ENCODE data around the gene TBC1D24. TPM values are rescaled to one million over a fixed set of nuclear protein-coding genes. Genes with fewer than 3 reads are reported as not detected.
A peak's percentile ranks its signal among the peaks of the same experiment; 100 is the strongest.

The TBC1D24 gene
- total and polyA plus RNA-seq, 9 of the 15 experiments (the other 6 are each of a cell fraction or from before 2014, with no cell fraction given): 1.7 to 22.6 (median 7.2) TPM

DNA sequence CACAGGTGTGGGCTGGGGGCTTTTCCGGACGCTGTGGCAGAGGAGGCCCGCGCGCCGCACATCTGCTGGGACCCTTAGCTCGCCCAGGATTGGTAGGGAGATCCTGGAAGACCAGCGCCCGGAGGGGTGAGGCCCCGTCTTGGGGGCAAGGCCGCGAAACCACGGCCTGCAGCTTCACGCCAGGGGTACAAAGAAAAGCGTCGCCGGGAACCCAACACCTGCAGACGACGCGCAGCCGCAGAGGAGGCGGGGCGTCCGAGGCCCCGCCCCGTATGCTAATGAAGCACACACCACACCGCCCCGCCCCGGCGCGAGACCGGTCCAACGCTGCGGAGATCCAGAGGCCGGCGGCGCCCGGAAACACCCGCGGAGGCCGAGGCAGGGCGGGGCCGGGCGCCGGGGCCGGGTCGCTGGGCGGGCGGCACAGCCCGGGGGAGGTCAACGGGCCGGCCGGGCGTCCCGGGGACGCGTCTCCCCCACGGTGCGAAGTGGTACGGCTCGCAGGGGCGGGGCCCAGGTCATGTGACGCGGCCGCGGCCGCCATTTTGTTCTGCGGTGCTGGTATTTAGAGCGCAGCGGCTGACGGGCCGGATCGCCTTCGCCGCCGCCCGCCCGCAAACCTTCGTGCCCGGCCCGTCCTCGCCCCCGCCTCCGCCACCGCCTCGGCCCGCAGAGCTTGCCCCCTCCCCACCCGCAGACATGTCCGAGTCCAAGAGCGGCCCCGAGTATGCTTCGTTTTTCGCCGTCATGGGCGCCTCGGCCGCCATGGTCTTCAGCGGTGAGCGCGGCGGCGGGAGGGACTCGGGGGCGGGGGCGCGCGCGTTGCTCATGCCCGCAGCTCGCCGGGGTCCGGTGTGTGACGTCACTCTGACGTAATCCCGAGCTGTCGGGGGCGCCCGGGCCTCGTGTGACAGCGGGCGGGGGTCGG is 38.7 kb downstream of the TBC1D24 start, which contains the start of gene ATP6V0C (continued):
- TF ChIP-seq, protein P1, sequence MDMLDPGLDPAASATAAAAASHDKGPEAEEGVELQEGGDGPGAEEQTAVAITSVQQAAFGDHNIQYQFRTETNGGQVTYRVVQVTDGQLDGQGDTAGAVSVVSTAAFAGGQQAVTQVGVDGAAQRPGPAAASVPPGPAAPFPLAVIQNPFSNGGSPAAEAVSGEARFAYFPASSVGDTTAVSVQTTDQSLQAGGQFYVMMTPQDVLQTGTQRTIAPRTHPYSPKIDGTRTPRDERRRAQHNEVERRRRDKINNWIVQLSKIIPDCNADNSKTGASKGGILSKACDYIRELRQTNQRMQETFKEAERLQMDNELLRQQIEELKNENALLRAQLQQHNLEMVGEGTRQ (CRISPR knock-in tag; IDR thresholded peaks at IDR 0.05): peak; percentile 95
- TF ChIP-seq, protein P2, sequence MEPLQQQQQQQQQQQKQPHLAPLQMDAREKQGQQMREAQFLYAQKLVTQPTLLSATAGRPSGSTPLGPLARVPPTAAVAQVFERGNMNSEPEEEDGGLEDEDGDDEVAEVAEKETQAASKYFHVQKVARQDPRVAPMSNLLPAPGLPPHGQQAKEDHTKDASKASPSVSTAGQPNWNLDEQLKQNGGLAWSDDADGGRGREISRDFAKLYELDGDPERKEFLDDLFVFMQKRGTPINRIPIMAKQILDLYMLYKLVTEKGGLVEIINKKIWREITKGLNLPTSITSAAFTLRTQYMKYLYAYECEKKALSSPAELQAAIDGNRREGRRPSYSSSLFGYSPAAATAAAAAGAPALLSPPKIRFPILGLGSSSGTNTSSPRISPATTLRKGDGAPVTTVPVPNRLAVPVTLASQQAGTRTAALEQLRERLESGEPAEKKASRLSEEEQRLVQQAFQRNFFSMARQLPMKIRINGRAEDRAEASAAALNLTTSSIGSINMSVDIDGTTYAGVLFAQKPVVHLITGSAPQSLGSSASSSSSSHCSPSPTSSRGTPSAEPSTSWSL (CRISPR knock-in tag; IDR thresholded peaks at IDR 0.05; ENCODE audit: borderline replicate concordance): no peak
- TF ChIP-seq, protein P3, sequence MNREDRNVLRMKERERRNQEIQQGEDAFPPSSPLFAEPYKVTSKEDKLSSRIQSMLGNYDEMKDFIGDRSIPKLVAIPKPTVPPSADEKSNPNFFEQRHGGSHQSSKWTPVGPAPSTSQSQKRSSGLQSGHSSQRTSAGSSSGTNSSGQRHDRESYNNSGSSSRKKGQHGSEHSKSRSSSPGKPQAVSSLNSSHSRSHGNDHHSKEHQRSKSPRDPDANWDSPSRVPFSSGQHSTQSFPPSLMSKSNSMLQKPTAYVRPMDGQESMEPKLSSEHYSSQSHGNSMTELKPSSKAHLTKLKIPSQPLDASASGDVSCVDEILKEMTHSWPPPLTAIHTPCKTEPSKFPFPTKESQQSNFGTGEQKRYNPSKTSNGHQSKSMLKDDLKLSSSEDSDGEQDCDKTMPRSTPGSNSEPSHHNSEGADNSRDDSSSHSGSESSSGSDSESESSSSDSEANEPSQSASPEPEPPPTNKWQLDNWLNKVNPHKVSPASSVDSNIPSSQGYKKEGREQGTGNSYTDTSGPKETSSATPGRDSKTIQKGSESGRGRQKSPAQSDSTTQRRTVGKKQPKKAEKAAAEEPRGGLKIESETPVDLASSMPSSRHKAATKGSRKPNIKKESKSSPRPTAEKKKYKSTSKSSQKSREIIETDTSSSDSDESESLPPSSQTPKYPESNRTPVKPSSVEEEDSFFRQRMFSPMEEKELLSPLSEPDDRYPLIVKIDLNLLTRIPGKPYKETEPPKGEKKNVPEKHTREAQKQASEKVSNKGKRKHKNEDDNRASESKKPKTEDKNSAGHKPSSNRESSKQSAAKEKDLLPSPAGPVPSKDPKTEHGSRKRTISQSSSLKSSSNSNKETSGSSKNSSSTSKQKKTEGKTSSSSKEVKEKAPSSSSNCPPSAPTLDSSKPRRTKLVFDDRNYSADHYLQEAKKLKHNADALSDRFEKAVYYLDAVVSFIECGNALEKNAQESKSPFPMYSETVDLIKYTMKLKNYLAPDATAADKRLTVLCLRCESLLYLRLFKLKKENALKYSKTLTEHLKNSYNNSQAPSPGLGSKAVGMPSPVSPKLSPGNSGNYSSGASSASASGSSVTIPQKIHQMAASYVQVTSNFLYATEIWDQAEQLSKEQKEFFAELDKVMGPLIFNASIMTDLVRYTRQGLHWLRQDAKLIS (CRISPR knock-in tag; IDR thresholded peaks at IDR 0.05): peak; percentile 83; the same call in 1 of the 2 replicates
- TF ChIP-seq, protein P4, sequence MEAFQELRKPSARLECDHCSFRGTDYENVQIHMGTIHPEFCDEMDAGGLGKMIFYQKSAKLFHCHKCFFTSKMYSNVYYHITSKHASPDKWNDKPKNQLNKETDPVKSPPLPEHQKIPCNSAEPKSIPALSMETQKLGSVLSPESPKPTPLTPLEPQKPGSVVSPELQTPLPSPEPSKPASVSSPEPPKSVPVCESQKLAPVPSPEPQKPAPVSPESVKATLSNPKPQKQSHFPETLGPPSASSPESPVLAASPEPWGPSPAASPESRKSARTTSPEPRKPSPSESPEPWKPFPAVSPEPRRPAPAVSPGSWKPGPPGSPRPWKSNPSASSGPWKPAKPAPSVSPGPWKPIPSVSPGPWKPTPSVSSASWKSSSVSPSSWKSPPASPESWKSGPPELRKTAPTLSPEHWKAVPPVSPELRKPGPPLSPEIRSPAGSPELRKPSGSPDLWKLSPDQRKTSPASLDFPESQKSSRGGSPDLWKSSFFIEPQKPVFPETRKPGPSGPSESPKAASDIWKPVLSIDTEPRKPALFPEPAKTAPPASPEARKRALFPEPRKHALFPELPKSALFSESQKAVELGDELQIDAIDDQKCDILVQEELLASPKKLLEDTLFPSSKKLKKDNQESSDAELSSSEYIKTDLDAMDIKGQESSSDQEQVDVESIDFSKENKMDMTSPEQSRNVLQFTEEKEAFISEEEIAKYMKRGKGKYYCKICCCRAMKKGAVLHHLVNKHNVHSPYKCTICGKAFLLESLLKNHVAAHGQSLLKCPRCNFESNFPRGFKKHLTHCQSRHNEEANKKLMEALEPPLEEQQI (IDR thresholded peaks at IDR 0.05): no peak
- TF ChIP-seq ZNF232 (CRISPR knock-in tag; IDR thresholded peaks at IDR 0.05) (no peak), FOXM1 (IDR thresholded peaks at IDR 0.05; ENCODE audit: low read depth) (no peak), FOXM1 (CRISPR knock-in tag; IDR thresholded peaks at IDR 0.05; ENCODE audit: low read depth) (no peak), CBX1 (IDR thresholded peaks at IDR 0.05; ENCODE audit: low read depth) (0 out of 2 replicates have a peak, but pooled peaks have one; percentile 20), SAFB2 (IDR thresholded peaks at IDR 0.05; ENCODE audit: borderline replicate concordance, low read depth, low read length, severe bottlenecking) (no peak), TAF7 (tag; IDR thresholded peaks at IDR 0.05) (0 out of 2 replicates have a peak, but pooled peaks have one; percentile 24), ZBTB17 (CRISPR knock-in tag; IDR thresholded peaks at IDR 0.05) (0 out of 2 replicates have a peak, but pooled peaks have one; percentile 44), ETV1 (tag; conservative IDR thresholded peaks at IDR 0.05; ENCODE audit: low read depth) (no peak), RAD51 (IDR thresholded peaks at IDR 0.05; ENCODE audit: borderline replicate concordance, low read depth) (peak; percentile 79), NUFIP1 (IDR thresholded peaks at IDR 0.05; ENCODE audit: partially characterized antibody) (no peak), ZEB2 (IDR thresholded peaks at IDR 0.05) (no peak), ZNF57 (CRISPR knock-in tag; IDR thresholded peaks at IDR 0.05) (no peak), ZNF217 (CRISPR knock-in tag; IDR thresholded peaks at IDR 0.05) (no peak), MXI1 (IDR thresholded peaks at IDR 0.05; ENCODE audit: low read depth, low read length) (no peak), ESRRB (CRISPR knock-in tag; IDR thresholded peaks at IDR 0.05; ENCODE audit: borderline replicate concordance) (no peak)
